HG02623 (cell line): ENCODE data around the gene PDE4D.

ENCODE experiments used
- ATAC-seq: cut with Tn5 transposase; IDR thresholded peaks from one replicate; pipeline ENCODE4 v1.9.1; 2021; ENCODE audit warnings: moderate library complexity; ENCODE audit not compliant: unreplicated experiment

Gene PDE4D

DNA sequence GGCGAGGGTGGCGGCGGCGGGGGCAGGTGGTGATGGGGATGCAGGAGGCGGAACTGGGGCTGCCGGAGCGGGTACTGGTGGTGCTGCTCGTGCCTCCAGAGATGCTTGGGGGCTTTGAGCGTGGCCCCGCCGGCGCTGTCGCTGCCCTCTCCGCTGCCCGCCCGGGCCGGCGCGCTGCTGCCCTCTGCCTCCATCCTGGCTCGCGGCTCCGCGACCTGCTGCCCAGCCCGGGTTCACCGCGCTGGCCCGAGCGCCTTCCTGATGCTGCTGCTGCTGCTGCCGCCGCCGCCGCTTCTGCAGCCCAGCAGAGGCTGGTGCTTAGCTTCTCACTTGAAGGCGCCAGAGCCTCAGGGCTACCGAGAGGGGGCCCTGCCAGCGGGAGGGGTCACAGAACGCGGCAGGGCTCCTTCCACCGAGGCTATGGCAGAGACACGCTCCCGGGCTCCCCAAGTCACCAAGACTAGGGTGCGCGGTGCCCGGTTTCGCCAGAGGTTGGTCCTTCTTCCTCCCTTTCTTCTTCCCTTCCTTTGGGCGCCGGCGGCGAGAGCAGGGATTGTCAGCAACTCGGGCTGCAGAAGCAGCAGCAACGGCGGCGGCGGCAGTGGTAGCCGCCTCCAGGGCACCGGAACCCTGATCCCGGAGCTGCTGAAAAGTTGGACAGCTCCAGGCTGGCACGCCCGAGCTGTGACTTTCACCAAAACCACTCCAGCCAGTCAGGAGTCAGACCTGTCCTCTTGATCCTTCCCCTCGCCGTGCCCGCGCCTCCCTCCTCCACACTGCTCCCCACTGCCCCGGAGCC, at the start of gene PDE4D:
PDE4D (minus strand) TSS at position 298 of the 799 bp plus-strand sequence.
- no peak for ATAC-seq

DNA sequence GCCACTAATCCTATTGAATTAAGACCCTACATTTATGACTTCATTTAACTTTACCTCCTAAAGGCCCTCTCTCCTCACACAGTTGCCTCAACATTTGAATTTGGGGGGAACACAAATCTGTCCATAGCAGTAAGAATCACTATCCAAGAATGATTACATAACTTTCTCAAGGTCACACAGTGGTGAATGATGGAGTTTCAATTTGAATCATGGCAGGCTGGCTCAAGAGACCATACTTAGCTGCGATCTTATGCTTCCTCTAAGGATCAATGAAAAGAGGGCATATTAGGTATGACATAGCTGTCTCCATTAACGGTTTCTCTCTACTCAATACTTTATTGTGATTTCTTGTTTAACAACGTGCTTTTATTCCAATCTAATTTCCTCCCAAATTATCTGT, 44.1 kb upstream of the PDE4D start:
- no peak for ATAC-seq

DNA sequence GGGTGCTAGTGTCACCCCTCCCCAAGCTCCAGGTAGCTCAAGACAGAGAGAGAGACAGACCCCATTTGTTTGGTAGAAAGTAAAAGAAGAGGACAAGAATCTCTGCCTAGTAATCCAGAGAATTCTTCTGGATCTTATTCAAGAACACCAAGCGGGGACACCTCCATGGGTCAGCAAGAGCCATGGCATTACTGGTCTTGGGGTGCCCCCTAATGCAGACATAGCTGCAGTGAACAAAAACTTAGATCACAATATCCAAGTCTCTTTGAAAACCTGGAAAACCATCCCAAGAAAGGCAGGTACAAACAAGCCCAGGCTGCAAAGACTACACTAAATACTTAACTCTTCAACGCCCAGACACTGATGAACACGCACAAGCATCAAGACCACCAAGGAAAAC, 29.9 kb upstream of the PDE4D start:
- ATAC-seq, result no peak

DNA sequence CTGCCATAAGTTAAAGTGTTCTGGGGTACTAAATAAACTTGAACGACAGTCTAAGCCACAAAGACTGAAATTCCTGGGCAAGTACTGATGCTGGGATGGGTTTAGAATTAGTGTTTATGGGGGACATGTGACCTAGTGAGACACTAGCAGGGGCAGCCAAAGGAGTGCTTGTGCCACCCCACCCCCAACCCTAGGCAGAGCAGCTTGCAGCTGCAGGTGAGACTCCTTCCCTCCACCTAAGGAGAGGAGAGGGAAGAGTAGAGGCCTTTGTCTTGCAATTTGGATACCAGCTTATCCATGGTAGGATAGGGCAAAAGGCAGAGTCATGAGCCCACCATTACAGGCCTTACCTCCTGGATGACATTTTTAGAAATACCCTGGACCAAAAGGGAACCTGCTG, 28.7 kb upstream of the PDE4D start:
- ATAC-seq, result no peak

DNA sequence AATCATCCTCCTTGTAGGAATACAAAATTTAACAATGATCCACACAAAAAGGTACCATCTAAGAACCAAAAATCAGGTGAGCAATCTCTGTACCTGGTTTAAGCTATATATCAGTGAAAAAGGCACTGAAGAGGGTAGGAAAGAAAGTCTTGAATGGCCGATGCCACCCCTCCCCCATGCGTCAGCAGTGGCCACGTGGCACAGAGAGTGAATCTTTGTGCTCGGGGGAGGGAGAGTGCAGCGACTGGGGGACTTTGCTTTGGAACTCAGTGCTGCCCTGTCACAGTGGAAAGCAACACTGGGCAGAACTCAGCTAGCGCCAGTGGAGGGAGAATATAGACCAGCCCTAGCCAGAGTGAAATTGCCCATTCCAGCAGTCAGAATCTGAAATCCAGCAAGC, 28.3 kb upstream of the PDE4D start:
- no peak for ATAC-seq

DNA sequence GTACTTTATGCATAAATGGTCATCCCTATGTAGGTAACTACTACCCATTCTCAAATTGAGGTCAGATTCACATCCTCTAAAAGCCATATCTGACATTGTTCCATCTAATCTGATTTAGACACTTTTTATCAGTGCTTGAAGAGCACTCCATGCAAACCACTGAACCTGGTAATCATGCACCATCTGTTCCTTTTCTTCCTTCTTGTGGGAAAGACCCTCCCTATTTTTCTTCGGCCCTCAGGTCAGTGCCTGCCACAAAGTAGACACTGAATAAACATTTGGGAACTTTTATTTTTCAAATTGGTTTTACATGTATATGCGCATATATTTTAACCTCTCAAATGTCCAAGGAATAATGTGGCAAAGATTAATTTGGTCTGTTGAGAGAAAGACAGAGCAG, 26.0 kb upstream of the PDE4D start:
- no peak for ATAC-seq

DNA sequence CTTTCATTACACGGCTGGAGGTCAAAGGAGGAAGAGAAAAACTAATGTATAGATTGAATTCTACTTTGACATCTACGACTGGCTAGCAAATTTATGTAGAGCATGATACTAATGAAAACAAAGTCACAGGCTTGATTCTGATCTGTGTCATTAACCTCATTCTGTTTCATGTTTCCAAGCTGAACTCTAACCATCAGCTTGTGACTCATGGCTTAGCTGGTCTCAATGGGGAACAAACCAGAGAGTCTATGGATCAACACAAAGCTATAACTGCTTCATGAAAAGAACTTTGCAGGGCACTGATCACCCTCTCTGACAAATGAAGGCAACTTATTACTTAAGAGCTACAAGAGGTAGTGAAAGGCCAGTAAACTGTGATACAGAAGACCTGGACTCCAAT, 23.6 kb upstream of the PDE4D start:
- no peak for ATAC-seq

DNA sequence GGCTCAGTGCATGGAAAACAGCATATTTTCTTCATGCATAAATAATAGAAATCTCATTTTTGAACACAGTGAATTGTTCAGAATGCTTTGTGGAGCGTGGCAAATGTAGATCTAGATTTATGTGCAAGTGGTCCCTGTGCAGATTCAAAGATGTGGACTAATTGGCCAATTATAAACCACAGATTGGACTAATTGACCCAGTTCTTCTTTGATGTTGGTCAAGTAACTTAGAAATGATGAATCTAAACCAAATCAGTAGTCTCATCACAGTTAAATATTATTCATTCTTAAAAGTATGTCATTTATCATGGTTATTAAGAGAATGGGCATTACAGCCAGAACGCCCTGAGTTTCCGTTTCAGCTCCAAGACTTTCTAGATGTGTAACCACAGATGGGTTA, 11.7 kb upstream of the PDE4D start:
- ATAC-seq, result no peak

DNA sequence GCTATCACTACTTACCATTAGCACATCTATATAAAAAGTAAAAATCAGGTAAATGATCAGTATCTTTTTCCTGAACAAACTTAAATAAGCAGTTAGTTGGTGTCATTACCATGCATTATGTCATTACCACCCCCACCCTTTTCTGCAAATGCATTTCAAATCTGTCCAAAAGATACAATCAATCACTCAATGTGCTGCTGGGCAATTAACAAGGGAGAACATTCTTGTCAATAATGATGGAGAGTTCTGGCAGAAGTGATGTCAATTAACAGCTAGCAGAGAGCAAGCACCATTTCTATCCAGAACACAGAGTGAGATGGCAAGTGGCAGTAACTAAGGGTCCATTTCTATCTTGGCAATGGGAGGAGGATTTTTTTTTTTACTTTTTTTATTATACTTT, 3.5 kb upstream of the PDE4D start:
- no peak for ATAC-seq

DNA sequence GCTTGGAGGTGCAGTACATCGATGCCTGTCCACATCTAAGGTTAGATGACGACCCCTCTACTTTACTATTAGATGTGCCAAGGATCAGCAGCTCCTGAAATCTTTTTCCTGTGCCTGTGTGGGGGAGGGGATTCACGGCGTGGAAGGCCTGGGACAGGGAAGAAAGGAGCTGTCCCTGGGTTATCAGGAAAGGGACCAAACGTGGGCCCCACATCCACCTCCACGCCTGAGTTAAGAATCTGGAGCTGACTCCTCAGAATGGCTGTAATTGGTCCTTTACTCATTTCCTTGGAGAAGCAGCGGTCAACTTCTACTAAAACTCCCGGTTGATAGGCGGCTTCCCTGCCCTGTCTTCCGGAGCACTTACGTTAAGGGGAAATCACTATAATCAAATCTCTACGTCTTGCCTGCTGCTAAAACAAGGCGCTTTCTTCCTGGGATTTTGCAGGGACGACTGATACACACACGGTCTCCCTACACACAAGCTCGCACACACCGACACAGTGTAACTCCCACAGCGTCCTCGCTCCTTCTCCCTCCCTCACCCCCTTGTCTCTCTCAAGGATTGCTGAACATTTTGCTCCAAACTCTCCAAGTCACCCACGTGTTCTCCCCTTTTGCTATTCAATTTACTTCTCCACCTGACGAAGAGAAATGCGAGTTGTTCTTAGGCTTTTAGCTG, 1.4 kb downstream of the PDE4D start:
- ATAC-seq, result no peak

DNA sequence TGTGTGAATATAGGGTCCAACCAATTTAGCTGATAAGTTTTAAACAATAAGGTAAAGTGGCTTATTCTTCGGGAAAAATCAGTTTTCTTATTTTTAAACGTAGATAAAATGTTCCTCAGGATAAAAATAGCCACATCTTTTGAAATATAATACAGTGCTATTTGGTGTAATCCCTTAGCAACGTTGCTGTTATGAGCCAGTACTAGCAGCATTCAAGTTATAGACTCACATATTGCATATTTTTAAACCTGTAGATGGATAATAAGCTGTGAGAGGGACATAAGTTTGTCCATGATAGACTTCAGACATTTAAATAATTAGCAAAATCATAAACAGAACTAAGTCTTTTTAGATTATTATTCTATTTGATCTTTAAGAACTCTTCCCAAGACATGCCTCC, 6.3 kb downstream of the PDE4D start:
- no peak for ATAC-seq

DNA sequence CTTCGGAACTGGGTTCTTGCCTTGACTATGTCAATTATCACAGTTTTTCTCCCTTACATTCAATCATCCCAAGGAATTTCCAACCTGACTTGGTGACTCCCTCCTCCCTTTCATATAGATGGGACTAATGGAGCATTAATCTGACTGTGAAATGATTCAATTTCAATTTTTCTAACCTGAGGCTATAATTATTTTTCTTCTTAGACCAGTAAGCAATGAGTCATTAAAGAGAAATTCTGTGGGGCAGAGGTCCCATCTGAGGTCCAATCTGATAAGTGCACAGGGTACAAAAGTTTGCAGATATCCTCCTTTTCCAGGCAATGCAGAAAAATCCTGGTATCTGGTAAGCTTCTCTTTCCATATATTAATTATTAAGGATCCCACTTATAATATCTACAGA, 18.9 kb downstream of the PDE4D start:
- ATAC-seq, result no peak

DNA sequence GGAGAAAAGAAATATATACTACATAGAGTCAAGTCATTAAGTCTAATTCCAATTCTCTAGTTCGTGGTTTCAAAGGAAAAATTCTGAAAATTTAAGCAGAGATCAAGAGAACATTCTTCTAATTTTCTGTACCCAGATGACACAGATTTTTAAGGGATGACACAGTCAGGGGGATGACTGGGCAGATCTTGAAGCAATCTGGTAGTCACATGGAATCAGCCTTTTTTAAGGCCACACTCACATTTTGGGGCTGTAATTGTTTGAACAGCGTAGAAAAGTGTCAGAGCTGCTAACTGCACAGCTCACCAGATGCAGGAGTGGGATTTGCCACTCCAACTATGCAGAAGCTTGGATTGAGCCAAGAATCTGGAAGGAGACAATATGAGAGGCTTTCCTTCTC, 20.4 kb downstream of the PDE4D start:
- no peak for ATAC-seq

DNA sequence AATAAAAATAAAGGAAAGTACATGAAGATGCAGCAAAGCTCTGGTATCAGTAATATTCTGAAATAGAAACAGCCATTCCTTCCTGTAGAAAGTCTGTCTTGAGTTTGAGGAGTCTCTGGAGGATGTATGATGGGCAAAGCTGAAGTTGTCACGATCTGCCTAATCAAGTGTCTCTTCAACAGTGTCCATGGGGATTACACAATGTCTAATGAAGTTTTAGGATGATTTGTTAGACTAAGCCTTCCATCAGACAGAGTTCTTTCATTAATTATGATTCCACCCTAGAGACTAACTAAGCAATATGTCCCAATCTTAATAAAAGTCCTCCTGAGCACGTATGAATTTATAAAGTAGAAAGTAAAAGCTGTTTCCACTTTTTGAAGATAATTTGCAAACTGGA, 26.9 kb downstream of the PDE4D start:
- no peak for ATAC-seq

DNA sequence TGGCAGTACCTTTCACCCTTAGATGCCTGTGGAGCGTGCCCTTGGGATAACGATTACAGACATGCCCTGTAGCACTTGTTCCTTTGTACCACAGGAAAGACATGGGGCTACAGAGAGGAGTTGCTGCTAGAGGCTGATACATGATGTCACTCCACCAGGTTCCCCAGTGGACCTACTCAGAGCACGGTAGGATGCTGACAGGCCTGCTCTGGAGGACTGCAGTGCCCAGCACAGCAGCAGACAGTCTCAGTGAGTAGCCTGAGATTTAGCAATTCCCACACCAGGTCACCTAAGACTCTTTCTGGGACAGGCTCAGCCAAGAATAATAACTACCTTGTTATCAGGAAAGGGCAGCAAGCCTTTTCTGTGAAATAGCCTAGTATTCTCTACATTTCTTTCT, 28.8 kb downstream of the PDE4D start:
- no peak for ATAC-seq

DNA sequence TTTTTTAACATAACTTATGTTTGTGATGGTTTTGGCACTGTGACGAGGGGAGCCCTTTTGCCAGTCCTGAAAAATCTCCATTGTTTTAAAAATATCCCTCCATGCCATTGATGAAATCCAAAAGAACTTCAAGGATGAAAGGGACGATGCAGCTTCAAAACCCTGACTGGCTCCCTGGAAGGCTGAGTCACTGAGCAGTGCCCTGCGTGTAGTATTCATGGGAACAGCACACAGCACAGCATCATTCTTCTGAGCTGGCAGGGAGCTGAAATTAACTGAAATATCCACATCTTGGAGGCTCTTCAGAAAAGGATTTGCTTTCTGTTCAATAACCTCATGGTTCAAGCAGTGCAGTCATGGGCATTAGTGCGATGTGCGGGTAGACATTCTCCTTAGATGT, 29.7 kb downstream of the PDE4D start:
- no peak for ATAC-seq

DNA sequence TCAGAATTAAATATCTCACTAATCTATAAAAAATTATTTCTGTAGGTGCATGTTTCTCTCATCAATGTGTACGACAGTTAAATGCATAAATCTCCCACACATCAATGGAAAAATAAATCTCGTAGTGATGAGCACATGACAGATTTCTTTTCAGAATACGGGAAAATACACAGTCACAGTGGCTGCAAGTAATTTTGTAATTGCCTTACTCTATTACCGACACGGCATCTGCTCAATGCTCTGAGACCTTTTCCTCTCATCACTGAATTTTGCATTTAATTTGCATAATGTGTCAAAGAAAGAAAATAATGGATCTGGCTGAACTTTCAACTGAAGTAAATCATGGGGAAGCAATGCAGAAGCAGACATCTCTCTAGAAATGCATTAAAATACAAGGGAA, 37.2 kb downstream of the PDE4D start:
- no peak for ATAC-seq

DNA sequence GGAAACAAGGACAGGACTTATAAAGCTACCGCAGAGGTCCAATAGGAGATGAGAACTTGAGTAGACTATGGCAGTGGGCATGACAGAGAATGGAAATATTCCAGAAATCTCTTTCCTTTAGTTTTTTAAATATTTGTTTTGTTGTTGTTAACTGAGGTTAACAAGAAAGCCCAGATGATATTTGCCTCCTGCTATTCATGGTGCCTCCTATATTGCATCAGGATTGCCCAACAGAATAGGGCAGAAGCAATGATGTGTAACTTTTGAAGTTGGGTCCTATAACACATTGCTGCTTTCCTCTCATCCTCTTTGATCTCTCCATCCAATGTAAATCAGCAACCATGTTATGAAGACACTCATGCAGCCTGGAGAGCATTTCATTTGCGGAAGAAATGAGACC, 42.8 kb downstream of the PDE4D start:
- ATAC-seq, result no peak

DNA sequence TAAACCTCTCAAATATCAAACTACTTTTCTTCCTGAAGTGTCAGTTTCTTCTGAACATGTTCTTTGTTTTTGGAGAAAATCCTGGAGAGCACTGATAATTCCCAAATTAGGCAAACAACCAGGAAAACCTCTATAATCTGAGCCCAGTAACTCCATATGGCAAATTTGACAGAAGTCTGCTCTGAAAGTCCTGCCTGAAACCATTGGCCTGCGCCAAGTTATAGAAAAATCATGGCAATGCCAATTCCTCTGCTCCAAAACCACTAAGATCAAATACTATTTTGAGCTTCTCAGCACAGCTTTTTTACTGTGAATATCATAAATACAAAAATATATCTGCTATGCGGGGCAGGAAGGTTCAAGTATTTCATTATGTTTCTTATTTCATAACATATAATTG, 45.9 kb downstream of the PDE4D start:
- no peak for ATAC-seq

DNA sequence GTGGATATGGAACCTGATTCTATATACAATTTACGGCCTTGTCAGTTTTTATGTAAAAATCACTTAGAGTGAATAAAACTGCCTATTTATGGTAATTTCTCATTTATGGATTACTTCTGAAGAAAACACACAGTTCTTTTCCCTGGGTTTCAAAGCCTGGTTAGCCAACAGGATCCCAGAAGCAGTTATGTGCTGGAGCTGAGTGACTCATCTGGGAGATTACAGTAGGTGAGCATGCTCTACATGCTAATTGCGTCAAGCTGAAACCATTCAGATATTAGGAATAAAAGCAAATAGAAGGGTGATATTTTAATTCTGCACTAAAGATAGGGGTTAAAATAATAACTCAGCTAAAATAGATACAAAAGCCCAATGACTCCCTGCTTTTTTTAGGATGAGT, 47.8 kb downstream of the PDE4D start:
- ATAC-seq, result no peak

DNA sequence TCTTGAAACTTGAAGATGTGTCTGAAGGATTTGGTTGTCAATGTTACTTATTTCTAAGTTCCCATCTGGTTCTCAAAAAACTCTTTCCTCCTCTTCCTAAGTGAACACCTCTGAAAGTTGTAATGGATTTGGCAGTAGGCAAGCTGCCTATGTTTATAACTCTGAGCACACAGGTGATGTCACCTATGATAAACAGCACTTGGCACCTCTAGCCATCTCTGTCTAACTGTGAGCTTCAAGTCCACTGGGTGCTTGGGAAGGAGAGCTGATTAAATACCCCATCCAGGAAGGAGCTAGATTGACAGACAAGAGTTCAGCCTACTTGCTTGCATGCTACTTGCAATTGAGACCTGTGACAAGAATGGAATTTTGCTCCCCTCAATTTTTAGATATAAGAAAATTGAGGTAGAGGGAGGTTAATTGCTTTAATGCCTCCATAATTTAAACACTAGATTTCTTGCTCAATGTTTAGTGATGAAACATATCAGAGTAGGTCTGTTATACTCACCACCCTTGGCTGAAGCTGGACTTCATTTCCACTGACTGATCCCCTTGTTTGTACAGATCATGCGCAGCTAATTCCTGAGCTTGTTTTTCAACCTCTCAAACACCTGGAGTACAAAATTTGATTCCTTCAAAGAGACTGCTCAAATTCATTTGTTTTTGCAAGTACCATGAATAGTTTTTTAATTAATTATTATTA, 49.9 kb downstream of the PDE4D start:
- ATAC-seq, result no peak

DNA sequence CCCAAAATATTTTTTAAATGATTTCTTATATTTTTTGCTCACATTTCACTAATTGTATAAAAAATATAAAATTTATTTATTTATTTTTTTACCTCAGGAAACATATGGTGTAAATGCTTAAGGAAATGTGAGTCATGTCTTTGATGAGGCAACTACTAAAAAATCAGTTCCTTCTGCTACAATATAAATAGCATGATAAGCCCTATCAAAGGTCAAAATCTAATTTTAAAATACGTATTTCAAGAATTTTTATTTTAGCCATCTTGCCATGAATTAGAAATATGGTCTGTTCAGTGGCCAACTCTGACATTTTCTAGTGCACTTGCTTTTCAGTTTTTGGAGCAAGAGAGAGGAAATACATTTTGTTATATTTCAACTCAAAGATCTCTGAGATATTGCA, 50.5 kb downstream of the PDE4D start:
- no peak for ATAC-seq
